HepG2 (cell line): ENCODE data around the gene COL9A3. TPM values are rescaled to one million over a fixed set of nuclear protein-coding genes. Genes with fewer than 3 reads are reported as not detected.

ENCODE experiments used
- ATF7-NPFF ChIP-seq: sonication (generic); formaldehyde crosslinking; IDR thresholded peaks from 2 replicates; pipeline ENCODE4 v1.8.1; 2023; ENCODE audit warnings: mild to moderate bottlenecking, low read depth, missing genetic modification reagents, moderate library complexity
- HOXA7 ChIP-seq: sonication (generic); formaldehyde crosslinking; IDR thresholded peaks from 2 replicates; pipeline ENCODE4 v1.8.1; 2022; ENCODE audit warnings: mild to moderate bottlenecking, missing genetic modification reagents, moderate library complexity
- KLF12 ChIP-seq: sonication (generic); formaldehyde crosslinking; IDR thresholded peaks from 2 replicates; pipeline ENCODE4 v1.4.0; 2020; ENCODE audit warnings: missing genetic modification reagents, borderline replicate concordance
- RFXANK ChIP-seq: IDR thresholded peaks from 2 replicates; pipeline ENCODE4 v1.6.1; 2016
- SATB2 ChIP-seq: sonication (generic); formaldehyde crosslinking; IDR thresholded peaks from 2 replicates; pipeline ENCODE4 v1.5.0; 2020; ENCODE audit warnings: missing genetic modification reagents
- SNRNP70 ChIP-seq: fragments of 200-400 bp; formaldehyde crosslinking; IDR thresholded peaks from 2 replicates; pipeline ENCODE4 v1.6.1; 2017; ENCODE audit warnings: mild to moderate bottlenecking, low read depth, low read length, moderate library complexity
- ZFP90 ChIP-seq: sonication (generic); formaldehyde crosslinking; IDR thresholded peaks from 2 replicates; pipeline ENCODE4 v1.8.0; 2022; ENCODE audit warnings: missing genetic modification reagents, mild to moderate bottlenecking, inconsistent platforms, borderline replicate concordance
- ZNF121 ChIP-seq: sonication (generic); formaldehyde crosslinking; IDR thresholded peaks from 2 replicates; pipeline ENCODE4 v1.5.0; 2020; ENCODE audit warnings: mild to moderate bottlenecking, missing genetic modification reagents
- ZNF546 ChIP-seq: sonication (generic); formaldehyde crosslinking; conservative IDR thresholded peaks from 2 replicates; pipeline ENCODE4 v1.8.1; 2023; ENCODE audit warnings: mild to moderate bottlenecking, missing genetic modification reagents
- ZNF776 ChIP-seq: sonication (generic); formaldehyde crosslinking; IDR thresholded peaks from 2 replicates; pipeline ENCODE4 v1.4.0; 2020; ENCODE audit warnings: mild to moderate bottlenecking, missing genetic modification reagents
- polyA plus RNA-seq, 8 experiments: library from polyadenylated mRNA; depleted of rRNA in 3 of 8; stranded (reverse) in 7 of 8; unstranded in 1 of 8; fragments of >200 nt; fragmentation: Illumina TruSeq in 4 of 8; extraction: Trizol in 4 of 8; gene quantifications; 2 replicates each; pipeline versions ENCODE4 v1.2.1 to v1.2.3, GENCODE V29; 2011 to 2016; ENCODE audit warnings: low read depth in 4 of 8, missing spikeins in 1 of 8, mixed read lengths in 1 of 8; ENCODE audit not compliant: insufficient read depth in 1 of 8
- total RNA-seq, 5 experiments: library from RNA; depleted of rRNA; stranded (reverse); fragments of >200 nt; fragmentation: Illumina TruSeq; extraction: Trizol; gene quantifications; 2 replicates each; pipeline ENCODE4 v1.2.3, GENCODE V29; 2016; ENCODE audit warnings: low read depth in 1 of 5
- TF ChIP-seq, protein P1 (sequence below): sonication (generic); formaldehyde crosslinking; IDR thresholded peaks from 2 replicates; pipeline ENCODE4 v1.5.1; 2020; ENCODE audit warnings: mild to moderate bottlenecking, missing genetic modification reagents, borderline replicate concordance
- TF ChIP-seq, protein P2 (sequence below): sonication (generic); formaldehyde crosslinking; IDR thresholded peaks from 2 replicates; pipeline ENCODE4 v1.4.0; 2020; ENCODE audit warnings: mild to moderate bottlenecking, missing genetic modification reagents
- TF ChIP-seq, protein P3 (sequence below): sonication (generic); formaldehyde crosslinking; IDR thresholded peaks from 2 replicates; pipeline ENCODE4 v1.9.0; 2021; ENCODE audit warnings: missing genetic modification reagents, borderline replicate concordance
- TF ChIP-seq, protein P4 (sequence below): sonication (generic); formaldehyde crosslinking; IDR thresholded peaks from 2 replicates; pipeline ENCODE4 v1.8.0; 2022; ENCODE audit warnings: mild to moderate bottlenecking, missing genetic modification reagents

Gene COL9A3
- total and polyA plus RNA-seq, 2 of the 13 experiments (the other 11 are each of a cell fraction or from before 2014, with no cell fraction given), result 155 to 204 TPM

DNA sequence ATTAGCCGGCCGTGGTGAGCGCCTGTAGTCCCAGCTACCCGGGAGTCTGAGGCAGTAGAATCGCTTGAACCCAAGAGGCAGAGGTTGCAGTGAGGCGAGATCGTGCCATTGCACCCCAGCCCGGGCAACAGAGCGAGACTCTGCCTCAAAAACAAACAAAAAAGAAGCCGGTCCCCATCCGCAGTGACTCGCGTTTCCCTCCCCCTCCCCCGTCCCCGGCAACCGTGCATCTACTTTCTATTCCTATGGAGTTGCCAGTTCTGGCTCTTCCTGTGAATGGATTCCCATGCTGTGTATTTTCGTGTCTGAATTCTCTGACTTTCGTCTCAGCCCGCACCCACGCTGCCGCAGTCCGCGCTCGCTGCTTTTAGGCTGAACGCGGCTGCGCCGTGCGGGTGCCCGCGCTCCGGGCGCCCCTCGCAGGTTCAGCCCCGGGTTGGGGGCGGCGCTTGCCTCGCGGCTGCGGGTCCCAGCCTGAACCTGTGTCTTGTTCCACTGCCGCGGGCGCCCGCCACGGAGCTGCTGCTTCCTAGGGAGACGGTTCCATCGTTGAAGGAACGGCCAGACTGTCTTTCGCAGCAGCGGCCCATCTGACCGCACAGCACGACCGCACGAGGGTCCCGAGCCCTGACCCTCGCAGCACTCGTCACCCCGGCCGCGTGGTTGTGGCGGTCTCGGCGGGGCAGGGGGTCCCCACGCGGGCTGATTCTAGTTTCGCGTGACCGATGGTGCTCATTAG lies 21.7 kb upstream of the COL9A3 start (continued):
- TF ChIP-seq, protein P1, sequence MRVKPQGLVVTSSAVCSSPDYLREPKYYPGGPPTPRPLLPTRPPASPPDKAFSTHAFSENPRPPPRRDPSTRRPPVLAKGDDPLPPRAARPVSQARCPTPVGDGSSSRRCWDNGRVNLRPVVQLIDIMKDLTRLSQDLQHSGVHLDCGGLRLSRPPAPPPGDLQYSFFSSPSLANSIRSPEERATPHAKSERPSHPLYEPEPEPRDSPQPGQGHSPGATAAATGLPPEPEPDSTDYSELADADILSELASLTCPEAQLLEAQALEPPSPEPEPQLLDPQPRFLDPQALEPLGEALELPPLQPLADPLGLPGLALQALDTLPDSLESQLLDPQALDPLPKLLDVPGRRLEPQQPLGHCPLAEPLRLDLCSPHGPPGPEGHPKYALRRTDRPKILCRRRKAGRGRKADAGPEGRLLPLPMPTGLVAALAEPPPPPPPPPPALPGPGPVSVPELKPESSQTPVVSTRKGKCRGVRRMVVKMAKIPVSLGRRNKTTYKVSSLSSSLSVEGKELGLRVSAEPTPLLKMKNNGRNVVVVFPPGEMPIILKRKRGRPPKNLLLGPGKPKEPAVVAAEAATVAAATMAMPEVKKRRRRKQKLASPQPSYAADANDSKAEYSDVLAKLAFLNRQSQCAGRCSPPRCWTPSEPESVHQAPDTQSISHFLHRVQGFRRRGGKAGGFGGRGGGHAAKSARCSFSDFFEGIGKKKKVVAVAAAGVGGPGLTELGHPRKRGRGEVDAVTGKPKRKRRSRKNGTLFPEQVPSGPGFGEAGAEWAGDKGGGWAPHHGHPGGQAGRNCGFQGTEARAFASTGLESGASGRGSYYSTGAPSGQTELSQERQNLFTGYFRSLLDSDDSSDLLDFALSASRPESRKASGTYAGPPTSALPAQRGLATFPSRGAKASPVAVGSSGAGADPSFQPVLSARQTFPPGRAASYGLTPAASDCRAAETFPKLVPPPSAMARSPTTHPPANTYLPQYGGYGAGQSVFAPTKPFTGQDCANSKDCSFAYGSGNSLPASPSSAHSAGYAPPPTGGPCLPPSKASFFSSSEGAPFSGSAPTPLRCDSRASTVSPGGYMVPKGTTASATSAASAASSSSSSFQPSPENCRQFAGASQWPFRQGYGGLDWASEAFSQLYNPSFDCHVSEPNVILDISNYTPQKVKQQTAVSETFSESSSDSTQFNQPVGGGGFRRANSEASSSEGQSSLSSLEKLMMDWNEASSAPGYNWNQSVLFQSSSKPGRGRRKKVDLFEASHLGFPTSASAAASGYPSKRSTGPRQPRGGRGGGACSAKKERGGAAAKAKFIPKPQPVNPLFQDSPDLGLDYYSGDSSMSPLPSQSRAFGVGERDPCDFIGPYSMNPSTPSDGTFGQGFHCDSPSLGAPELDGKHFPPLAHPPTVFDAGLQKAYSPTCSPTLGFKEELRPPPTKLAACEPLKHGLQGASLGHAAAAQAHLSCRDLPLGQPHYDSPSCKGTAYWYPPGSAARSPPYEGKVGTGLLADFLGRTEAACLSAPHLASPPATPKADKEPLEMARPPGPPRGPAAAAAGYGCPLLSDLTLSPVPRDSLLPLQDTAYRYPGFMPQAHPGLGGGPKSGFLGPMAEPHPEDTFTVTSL (CRISPR knock-in tag), result no peak
- peak; percentile 34; the same call in 1 of the 2 replicates for TF ChIP-seq RFXANK (CRISPR knock-in tag)
- TF ChIP-seq ZNF776, result 0 out of 2 replicates have a peak, but pooled peaks have one; percentile 51
- TF ChIP-seq ZFP90 (CRISPR knock-in tag), result 0 out of 2 replicates have a peak, but pooled peaks have one; percentile 32
- TF ChIP-seq SNRNP70, result no peak
- TF ChIP-seq HOXA7 (CRISPR knock-in tag), result no peak
- TF ChIP-seq ZNF546, result no peak
- no peak for TF ChIP-seq SATB2 (CRISPR knock-in tag)
- TF ChIP-seq KLF12 (CRISPR knock-in tag), result 0 out of 2 replicates have a peak, but pooled peaks have one; percentile 64
- TF ChIP-seq, protein P2, sequence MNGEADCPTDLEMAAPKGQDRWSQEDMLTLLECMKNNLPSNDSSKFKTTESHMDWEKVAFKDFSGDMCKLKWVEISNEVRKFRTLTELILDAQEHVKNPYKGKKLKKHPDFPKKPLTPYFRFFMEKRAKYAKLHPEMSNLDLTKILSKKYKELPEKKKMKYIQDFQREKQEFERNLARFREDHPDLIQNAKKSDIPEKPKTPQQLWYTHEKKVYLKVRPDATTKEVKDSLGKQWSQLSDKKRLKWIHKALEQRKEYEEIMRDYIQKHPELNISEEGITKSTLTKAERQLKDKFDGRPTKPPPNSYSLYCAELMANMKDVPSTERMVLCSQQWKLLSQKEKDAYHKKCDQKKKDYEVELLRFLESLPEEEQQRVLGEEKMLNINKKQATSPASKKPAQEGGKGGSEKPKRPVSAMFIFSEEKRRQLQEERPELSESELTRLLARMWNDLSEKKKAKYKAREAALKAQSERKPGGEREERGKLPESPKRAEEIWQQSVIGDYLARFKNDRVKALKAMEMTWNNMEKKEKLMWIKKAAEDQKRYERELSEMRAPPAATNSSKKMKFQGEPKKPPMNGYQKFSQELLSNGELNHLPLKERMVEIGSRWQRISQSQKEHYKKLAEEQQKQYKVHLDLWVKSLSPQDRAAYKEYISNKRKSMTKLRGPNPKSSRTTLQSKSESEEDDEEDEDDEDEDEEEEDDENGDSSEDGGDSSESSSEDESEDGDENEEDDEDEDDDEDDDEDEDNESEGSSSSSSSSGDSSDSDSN (CRISPR knock-in tag), result peak; percentile 80
- peak; percentile 89; the same call in 1 of the 2 replicates for TF ChIP-seq ATF7-NPFF (CRISPR knock-in tag)
- TF ChIP-seq, protein P3, sequence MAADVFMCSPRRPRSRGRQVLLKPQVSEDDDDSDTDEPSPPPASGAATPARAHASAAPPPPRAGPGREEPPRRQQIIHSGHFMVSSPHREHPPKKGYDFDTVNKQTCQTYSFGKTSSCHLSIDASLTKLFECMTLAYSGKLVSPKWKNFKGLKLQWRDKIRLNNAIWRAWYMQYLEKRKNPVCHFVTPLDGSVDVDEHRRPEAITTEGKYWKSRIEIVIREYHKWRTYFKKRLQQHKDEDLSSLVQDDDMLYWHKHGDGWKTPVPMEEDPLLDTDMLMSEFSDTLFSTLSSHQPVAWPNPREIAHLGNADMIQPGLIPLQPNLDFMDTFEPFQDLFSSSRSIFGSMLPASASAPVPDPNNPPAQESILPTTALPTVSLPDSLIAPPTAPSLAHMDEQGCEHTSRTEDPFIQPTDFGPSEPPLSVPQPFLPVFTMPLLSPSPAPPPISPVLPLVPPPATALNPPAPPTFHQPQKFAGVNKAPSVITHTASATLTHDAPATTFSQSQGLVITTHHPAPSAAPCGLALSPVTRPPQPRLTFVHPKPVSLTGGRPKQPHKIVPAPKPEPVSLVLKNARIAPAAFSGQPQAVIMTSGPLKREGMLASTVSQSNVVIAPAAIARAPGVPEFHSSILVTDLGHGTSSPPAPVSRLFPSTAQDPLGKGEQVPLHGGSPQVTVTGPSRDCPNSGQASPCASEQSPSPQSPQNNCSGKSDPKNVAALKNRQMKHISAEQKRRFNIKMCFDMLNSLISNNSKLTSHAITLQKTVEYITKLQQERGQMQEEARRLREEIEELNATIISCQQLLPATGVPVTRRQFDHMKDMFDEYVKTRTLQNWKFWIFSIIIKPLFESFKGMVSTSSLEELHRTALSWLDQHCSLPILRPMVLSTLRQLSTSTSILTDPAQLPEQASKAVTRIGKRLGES (CRISPR knock-in tag), result no peak
- TF ChIP-seq, protein P4, sequence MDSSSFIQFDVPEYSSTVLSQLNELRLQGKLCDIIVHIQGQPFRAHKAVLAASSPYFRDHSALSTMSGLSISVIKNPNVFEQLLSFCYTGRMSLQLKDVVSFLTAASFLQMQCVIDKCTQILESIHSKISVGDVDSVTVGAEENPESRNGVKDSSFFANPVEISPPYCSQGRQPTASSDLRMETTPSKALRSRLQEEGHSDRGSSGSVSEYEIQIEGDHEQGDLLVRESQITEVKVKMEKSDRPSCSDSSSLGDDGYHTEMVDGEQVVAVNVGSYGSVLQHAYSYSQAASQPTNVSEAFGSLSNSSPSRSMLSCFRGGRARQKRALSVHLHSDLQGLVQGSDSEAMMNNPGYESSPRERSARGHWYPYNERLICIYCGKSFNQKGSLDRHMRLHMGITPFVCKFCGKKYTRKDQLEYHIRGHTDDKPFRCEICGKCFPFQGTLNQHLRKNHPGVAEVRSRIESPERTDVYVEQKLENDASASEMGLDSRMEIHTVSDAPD, result peak; percentile 89
- TF ChIP-seq ZNF121 (CRISPR knock-in tag), result peak; percentile 99
